Measurements from ENCODE around the gene LRRC10B.

GRCh38 chr11:61534933-61535839, 26.6 kb downstream of the LRRC10B start:
- TF ChIP-seq CTCF (IDR thresholded peaks at IDR 0.05) (no peak), POLR2A (IDR thresholded peaks at IDR 0.05) (no peak)
